ENCODE data around the gene FKBP10.

FKBP10 gene

DNA sequence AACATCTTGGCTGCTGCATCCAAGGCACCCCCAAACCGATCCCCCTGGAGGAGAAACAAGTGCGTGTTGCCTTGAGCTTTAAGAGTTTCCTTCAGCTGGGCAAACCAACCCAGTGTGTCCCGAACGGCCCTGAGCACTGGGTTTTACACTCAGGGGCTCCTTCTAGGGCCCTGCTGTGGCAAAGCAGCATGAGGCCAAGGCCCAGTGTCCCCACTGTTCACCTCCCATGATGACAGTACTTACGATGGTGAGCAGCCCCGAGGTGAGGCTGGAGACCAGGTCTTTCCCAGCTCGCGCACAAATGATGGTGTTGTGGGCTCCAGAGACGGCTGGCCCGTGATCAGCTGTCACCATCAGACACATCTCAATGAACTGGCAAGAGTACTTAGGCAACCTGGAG is 59.0 kb downstream of the FKBP10 start:
- TF ChIP-seq, protein P1, sequence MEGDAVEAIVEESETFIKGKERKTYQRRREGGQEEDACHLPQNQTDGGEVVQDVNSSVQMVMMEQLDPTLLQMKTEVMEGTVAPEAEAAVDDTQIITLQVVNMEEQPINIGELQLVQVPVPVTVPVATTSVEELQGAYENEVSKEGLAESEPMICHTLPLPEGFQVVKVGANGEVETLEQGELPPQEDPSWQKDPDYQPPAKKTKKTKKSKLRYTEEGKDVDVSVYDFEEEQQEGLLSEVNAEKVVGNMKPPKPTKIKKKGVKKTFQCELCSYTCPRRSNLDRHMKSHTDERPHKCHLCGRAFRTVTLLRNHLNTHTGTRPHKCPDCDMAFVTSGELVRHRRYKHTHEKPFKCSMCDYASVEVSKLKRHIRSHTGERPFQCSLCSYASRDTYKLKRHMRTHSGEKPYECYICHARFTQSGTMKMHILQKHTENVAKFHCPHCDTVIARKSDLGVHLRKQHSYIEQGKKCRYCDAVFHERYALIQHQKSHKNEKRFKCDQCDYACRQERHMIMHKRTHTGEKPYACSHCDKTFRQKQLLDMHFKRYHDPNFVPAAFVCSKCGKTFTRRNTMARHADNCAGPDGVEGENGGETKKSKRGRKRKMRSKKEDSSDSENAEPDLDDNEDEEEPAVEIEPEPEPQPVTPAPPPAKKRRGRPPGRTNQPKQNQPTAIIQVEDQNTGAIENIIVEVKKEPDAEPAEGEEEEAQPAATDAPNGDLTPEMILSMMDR (IDR thresholded peaks at IDR 0.05; ENCODE audit: extremely low read depth, insufficient read depth, missing control alignments) = no peak
- DNase-seq (ENCODE audit: low spot score) = no peak
- in situ Hi-C loops (cut with MboI; ENCODE audit: low pct_unique_long_range_greater_than_20kb, low sequenced_read_pairs, unreplicated experiment) = no loop called here
